SK-N-SH (cell line): ENCODE results near the gene C18orf63.

Experiments
- CTCF ChIP-seq: fragments of 200-600 bp; sonication (generic); IDR thresholded peaks from 2 replicates; pipeline ENCODE4 v1.6.1; 2017; ENCODE audit warnings: antibody characterized with exemption, mild to moderate bottlenecking, moderate library complexity
- NFIC ChIP-seq: IDR thresholded peaks from 2 replicates; pipeline ENCODE4 v1.4.0; 2012; ENCODE audit warnings: borderline replicate concordance

GRCh38 chr18:74380916-74381315 lies 65.3 kb downstream of the C18orf63 start:
- TF ChIP-seq CTCF, result no peak
- TF ChIP-seq NFIC, result no peak
